ENCODE results near the gene STRA6. TPM values are rescaled to one million over a fixed set of nuclear protein-coding genes. Genes with fewer than 3 reads are reported as not detected.

The STRA6 gene
- polyA plus RNA-seq, 4 donors, result 25.6 to 36.8 (median 33.1) TPM

GRCh38 chr15:74227968-74228722 lies 25.6 kb upstream of the STRA6 start:
- no peak for DNase-seq (ENCODE audit: low read depth in 4 of 4, low spot score in 3 of 4)

GRCh38 chr15:74226761-74227540 lies 24.4 kb upstream of the STRA6 start:
- DNase-seq (ENCODE audit: low read depth in 4 of 4, low spot score in 3 of 4), result no peak

- DNase-seq (ENCODE audit: low read depth in 4 of 4, low spot score in 3 of 4), result no peak
Observed at GRCh38 chr15:74225928-74226327, 23.3 kb upstream of the STRA6 start.

- no peak for DNase-seq (ENCODE audit: low read depth in 4 of 4, low spot score in 3 of 4)
Observed at GRCh38 chr15:74222240-74223119, 19.9 kb upstream of the STRA6 start.

GRCh38 chr15:74221399-74222239 lies 19.0 kb upstream of the STRA6 start:
- no peak for DNase-seq (ENCODE audit: low read depth in 4 of 4, low spot score in 3 of 4)

GRCh38 chr15:74220475-74221248 lies 18.1 kb upstream of the STRA6 start:
- DNase-seq (ENCODE audit: low read depth in 4 of 4, low spot score in 3 of 4), result no peak

GRCh38 chr15:74217907-74218885 lies 15.6 kb upstream of the STRA6 start:
- DNase-seq (ENCODE audit: low read depth in 4 of 4, low spot score in 3 of 4), result no peak

- no peak for DNase-seq (ENCODE audit: low read depth in 4 of 4, low spot score in 3 of 4)
Observed at GRCh38 chr15:74216949-74217348, 14.4 kb upstream of the STRA6 start.

- no peak for DNase-seq (ENCODE audit: low read depth in 4 of 4, low spot score in 3 of 4)
Observed at GRCh38 chr15:74215958-74216357, 13.4 kb upstream of the STRA6 start.

- no peak for DNase-seq (ENCODE audit: low read depth in 4 of 4, low spot score in 3 of 4)
Observed at GRCh38 chr15:74214324-74215021, 11.9 kb upstream of the STRA6 start.

GRCh38 chr15:74213858-74214284 lies 11.3 kb upstream of the STRA6 start:
- DNase-seq (ENCODE audit: low read depth in 4 of 4, low spot score in 3 of 4), result no peak

- no peak for DNase-seq (ENCODE audit: low read depth in 4 of 4, low spot score in 3 of 4)
Observed at GRCh38 chr15:74212494-74212893, 9.9 kb upstream of the STRA6 start.

- no peak for DNase-seq (ENCODE audit: low read depth in 4 of 4, low spot score in 3 of 4)
Observed at GRCh38 chr15:74211656-74212055, 9.1 kb upstream of the STRA6 start.

GRCh38 chr15:74210729-74211128 lies 8.1 kb upstream of the STRA6 start:
- DNase-seq (ENCODE audit: low read depth in 4 of 4, low spot score in 3 of 4), result no peak

GRCh38 chr15:74209997-74210671 lies 7.5 kb upstream of the STRA6 start:
- DNase-seq (ENCODE audit: low read depth in 4 of 4, low spot score in 3 of 4), result no peak

GRCh38 chr15:74209560-74209958 lies 7.0 kb upstream of the STRA6 start:
- no peak for DNase-seq (ENCODE audit: low read depth in 4 of 4, low spot score in 3 of 4)

All from right renal pelvis (tissue), 4 donors.